ENCODE data around the gene EYS. TPM values are rescaled to one million over a fixed set of nuclear protein-coding genes. Genes with fewer than 3 reads are reported as not detected.

Gene EYS
- total and polyA plus RNA-seq, 4 donors: 0.08 to 0.63 (median 0.36) TPM

GRCh38 chr6:64439274-64439673 lies 1267.8 kb downstream of the EYS start:
- no peak overlapping the region for H3K27ac ChIP-seq (ENCODE audit: low read depth in 1 of 2, low read length in 2 of 2)
- no peak for DNase-seq (ENCODE audit: low spot score)
- H3K4me3 ChIP-seq (ENCODE audit: low read depth in 1 of 3, low read length in 3 of 3): no peak overlapping the region
- H3K9me3 ChIP-seq (ENCODE audit: control insufficient read depth in 4 of 4, low read length in 3 of 4): no peaks in the 10 kb centered on the region
- H3K9ac ChIP-seq (ENCODE audit: low read depth in 1 of 2, low read length in 2 of 2): no peak overlapping the region
- no peaks in the 10 kb centered on the region for H3K4me1 ChIP-seq (ENCODE audit: control insufficient read depth in 4 of 4, insufficient read depth in 4 of 4, low read length in 3 of 4)
- WGBS: 47% methylated on average over 2 of the region's 2 CpGs
- TF ChIP-seq HNF4A (conservative IDR thresholded peaks at IDR 0.05): no peak
- no peak for TF ChIP-seq ZBTB33 (IDR thresholded peaks at IDR 0.05)
- TF ChIP-seq ATF3 (IDR thresholded peaks at IDR 0.05): no peak
- TF ChIP-seq SP1 (IDR thresholded peaks at IDR 0.05): no peak
- TF ChIP-seq RAD21 (IDR thresholded peaks at IDR 0.05): no peak
- TF ChIP-seq YY1 (IDR thresholded peaks at IDR 0.05): no peak
- H3K36me3 ChIP-seq (ENCODE audit: control insufficient read depth in 4 of 4, insufficient read depth in 3 of 4, low read depth in 1 of 4, low read length in 3 of 4): no peaks in the 10 kb centered on the region
- no peaks in the 10 kb centered on the region for H3K27me3 ChIP-seq (ENCODE audit: control insufficient read depth in 4 of 4, insufficient read depth in 4 of 4, low read length in 3 of 4)

- H3K9ac ChIP-seq (ENCODE audit: low read depth in 1 of 2, low read length in 2 of 2): no peak overlapping the region
- TF ChIP-seq EGR1 (IDR thresholded peaks at IDR 0.05; ENCODE audit: low read depth in 2 of 2) (no peak), MAX (IDR thresholded peaks at IDR 0.05) (no peak), JUND (IDR thresholded peaks at IDR 0.05) (no peak), FOXA1 (IDR thresholded peaks at IDR 0.05) (no peak), FOXA2 (IDR thresholded peaks at IDR 0.05) (no peak), ATF3 (IDR thresholded peaks at IDR 0.05) (no peak), NR2F2 (IDR thresholded peaks at IDR 0.05) (no peak), ZBTB33 (IDR thresholded peaks at IDR 0.05) (no peak), HNF4G (IDR thresholded peaks at IDR 0.05) (no peak), CTCF (IDR thresholded peaks at IDR 0.05; ENCODE audit: low read depth, low read length, missing input control) (no peak), YY1 (IDR thresholded peaks at IDR 0.05) (no peak), SP1 (IDR thresholded peaks at IDR 0.05) (no peak), GABPA (IDR thresholded peaks at IDR 0.05 in 1 of 2, conservative IDR thresholded peaks at IDR 0.05 in 1 of 2) (no peak), HNF4A (conservative IDR thresholded peaks at IDR 0.05) (no peak)
- no peaks in the 10 kb centered on the region for H3K36me3 ChIP-seq (ENCODE audit: control insufficient read depth in 4 of 4, insufficient read depth in 3 of 4, low read depth in 1 of 4, low read length in 3 of 4)
- H3K9me3 ChIP-seq (ENCODE audit: control insufficient read depth in 4 of 4, low read length in 3 of 4): no peaks in the 10 kb centered on the region
- WGBS: 57% methylated on average over 2 of the region's 2 CpGs
- H3K27me3 ChIP-seq (ENCODE audit: control insufficient read depth in 4 of 4, insufficient read depth in 4 of 4, low read length in 3 of 4): no peaks in the 10 kb centered on the region
- H3K27ac ChIP-seq (ENCODE audit: low read depth in 1 of 2, low read length in 2 of 2): no peak overlapping the region
- no peaks in the 10 kb centered on the region for H3K4me1 ChIP-seq (ENCODE audit: control insufficient read depth in 4 of 4, insufficient read depth in 4 of 4, low read length in 3 of 4)
- no peak overlapping the region for H3K4me3 ChIP-seq (ENCODE audit: low read depth in 1 of 3, low read length in 3 of 3)
- no peak for DNase-seq (ENCODE audit: low spot score)
These were observed 1269.0 kb downstream of the EYS start for GRCh38 chr6:64437996-64438395.
